Endothelial cell of hepatic sinusoid (primary cell): ENCODE results near the gene FAM83F.

ENCODE experiments used
- in situ Hi-C: cut with HindIII; loops from 2 replicates; pipeline ENCODE4 v1.10.0; 2017; ENCODE audit warnings: low sequenced_read_pairs

Gene FAM83F

GRCh38 chr22:40030758-40031095 lies 36.0 kb downstream of the FAM83F start:
- in situ Hi-C loops: no loop called here

DNA sequence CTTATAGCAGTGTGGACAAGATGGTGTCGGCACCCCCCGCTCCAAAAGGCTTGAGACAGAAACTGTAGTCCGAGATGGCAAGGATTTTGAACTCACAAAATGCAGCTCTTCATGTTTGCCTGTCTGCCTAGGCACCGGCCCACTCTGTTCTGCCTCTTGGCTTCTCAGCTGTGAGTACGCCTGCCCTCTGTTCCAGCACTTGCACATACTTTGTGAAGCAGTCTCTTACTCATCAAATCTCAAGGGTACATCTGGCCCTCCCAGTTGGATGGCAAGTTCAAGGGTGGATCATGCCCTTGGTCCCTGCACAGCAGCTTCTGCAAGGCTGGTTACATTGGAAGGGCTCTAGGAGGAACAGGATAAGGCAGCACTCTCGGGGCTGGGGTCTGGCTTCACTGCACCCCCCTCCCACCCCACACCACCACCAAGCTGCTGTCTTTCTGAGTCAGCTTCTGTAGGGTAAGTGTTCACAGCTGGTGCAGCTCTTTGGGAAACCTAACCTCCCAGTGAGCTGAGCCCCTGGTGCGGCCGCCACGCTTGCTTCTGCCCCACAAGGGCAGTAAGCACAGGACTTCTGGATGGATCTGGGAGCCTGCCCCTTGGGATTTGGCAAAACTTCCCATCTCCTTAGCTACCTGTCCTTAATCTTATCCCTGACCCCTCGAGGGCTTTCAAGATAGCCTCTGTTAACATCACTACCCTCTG lies 37.2 kb downstream of the FAM83F start:
- in situ Hi-C loops: no loop called here

DNA sequence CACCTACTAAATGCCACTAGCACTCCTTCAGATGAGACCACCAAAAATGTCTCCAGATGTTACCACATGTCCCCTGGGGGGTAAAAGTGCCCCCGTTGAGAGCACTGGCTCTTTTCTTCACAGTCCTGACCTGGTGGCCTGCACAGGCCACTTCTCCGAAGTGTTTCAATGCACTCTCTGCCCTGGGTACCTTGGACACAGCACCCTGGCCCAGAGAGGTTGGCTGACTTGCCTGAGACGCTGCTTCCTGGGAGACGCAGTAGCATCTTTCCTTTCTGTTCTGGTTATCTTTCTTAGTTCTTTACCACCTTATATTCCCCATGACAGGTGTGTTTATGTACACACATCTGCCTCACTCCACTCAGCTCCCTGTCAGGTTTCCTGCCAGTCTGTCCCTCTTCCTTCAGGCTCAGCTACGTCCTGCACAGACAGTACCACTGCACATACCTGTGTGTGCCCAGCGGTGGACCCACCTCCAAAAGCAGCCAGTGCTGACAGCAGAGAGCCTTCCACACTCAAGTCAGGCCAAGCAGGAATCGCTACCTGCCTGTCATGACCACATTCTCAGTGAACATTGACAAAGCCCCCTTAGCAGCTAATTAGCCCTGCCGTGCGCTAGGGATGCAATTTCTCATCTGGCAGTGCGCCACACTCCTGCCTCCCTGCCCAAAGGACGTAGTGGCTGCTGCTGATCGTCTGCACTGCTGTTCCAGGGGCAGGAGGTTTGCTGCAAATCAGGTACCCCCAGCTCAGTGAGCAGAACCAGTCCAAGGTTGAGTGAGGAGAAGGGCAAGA lies 39.0 kb downstream of the FAM83F start:
- in situ Hi-C loops: no loop called here

DNA sequence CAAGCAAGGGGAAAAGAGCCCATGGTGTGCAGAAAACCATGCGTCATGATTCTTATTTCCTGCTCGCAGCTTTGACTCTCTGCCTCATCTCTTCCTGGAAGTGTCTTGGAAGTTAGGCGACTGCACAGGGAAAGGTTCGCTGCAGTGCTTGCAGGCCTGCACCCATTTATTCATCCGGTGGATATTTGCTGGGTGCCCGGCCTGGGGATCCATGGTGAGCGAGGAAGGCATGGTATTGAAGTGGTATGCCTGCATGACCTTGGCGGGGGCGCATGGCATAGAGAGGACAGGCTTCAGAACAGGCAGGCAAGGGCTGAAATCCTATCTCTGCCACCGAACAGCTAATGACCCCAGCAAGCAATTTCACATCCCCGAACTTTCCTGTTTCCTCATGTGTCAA lies 40.6 kb downstream of the FAM83F start:
- in situ Hi-C loops: no loop called here

GRCh38 chr22:40036126-40036525 lies 41.4 kb downstream of the FAM83F start:
- in situ Hi-C loops: no loop called here

DNA sequence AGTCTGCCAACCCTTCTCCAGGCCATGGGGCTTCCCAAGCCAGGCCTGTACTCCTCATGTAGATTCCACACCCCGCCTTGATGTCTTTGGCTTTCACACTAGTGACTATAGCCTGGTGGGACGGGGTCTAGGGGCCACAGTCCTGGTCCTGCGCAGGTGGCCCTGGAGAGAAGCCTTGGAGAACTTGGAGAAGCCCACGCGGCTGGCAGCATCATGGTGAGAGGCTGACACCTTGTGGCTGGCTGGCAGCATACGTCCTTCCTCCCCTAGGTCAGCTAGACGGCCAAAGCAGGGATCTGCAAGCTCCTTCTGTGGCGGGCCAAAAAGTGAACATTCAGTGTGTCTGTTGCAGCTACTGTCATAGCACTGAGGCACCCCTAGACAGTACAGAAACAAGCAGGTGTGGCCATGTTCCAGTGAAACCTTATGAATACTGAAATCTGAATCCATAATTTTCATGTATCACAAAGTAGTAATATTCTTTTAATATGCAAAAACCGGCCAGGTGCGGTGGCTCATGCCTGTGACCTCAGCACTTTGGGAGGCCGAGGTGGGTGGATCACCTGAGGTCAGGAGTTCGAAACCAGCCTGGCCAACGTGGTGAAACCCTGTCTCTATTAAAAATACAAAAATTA lies 42.0 kb downstream of the FAM83F start:
- in situ Hi-C loops: no loop called here

- in situ Hi-C loops: no loop called here
Measured at GRCh38 chr22:40037320-40037719, 42.6 kb downstream of the FAM83F start.

- in situ Hi-C loops: no loop called here
Measured at GRCh38 chr22:40039482-40040115, 44.8 kb downstream of the FAM83F start.

GRCh38 chr22:40040927-40041326 lies 46.2 kb downstream of the FAM83F start:
- in situ Hi-C loops: no loop called here

DNA sequence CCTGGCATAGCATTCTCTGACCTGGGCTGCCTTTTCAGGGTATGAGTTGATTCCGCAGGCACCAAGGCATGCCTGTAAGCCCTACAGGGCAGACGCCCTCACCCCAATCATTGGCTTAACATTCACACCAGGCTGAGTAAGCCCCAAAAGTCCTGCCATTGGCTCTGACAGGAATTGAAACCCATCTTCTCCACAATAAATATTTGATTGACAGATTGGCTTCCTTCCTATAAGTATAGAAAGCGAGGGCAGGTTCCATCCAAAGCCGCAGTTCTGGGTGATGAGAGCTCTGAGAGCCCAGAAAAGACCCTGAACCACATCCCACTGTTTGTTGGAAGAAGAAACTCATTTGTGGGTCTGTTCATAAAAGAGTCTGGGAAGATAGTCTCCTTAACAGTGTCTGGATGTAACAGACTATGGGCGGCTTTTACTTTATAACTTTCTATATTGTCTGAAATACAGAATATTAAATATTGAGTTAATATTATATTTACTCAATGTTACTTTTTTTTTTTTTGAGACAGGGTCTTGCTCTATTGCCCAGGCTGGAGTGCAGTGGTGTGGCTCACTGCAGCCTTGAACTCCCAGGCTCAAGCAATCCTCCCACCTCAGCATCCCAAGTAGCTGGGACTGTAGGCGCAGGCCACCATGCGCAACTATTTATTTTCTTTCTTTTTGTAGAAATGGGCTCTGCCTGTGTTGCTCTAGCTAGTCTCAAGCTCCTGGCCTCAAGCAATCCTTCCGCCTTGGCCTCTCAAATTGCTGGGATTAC lies 46.8 kb downstream of the FAM83F start:
- in situ Hi-C loops: no loop called here

DNA sequence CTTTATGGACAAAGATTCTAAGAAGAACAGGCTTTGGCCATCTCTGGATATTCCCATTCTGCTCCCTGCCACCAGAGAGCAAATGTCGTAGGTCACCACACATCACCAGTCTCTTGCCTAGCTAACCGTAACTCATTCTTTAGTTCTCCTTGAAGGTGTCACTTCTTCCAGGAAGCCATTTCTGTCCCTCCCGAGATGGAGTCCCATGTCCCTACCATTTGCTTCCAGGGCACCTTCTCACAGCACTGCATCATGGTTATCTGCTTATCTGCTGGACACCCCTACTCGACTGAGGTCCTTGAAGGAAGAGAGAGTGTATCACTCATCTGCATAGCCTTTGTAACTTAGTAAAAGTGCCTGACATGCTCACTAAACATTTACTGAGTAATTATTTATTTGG lies 47.6 kb downstream of the FAM83F start:
- in situ Hi-C loops: no loop called here

DNA sequence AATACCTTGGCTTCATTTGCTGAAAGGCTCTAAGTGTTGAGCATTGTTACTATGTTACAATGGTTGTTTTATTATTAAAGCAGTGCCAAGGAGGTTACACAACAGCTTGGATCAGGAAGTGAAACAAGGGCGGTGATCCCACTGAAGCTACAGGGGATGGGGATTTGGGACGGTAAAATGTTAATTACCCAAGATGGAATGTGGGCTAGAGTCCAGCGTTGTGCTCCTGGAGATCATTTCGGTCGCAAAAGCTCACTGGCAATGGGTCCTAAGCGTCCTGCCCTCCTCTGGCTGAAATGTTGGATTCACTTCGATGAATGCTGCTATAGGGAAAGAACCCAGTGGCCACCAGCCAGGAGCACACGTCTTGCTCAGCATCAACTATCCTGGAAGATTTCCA lies 48.3 kb downstream of the FAM83F start:
- in situ Hi-C loops: no loop called here

DNA sequence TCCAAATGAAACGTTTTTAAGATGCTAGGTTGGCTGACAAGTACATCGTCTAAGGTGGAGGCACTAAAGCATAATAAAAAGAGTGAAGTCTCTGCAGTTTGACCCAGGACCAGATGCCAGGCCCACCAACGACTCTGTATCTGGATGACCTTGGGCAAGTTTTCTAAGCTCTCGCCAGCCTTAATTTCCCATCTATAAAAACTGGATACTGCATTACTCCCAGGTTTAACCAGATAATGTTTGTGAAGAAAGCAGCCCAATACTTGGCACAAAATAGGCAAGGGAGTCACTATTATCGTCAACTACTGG lies 49.0 kb downstream of the FAM83F start:
- in situ Hi-C loops: no loop called here

GRCh38 chr22:40044102-40044869 lies 49.5 kb downstream of the FAM83F start:
- in situ Hi-C loops: no loop called here

DNA sequence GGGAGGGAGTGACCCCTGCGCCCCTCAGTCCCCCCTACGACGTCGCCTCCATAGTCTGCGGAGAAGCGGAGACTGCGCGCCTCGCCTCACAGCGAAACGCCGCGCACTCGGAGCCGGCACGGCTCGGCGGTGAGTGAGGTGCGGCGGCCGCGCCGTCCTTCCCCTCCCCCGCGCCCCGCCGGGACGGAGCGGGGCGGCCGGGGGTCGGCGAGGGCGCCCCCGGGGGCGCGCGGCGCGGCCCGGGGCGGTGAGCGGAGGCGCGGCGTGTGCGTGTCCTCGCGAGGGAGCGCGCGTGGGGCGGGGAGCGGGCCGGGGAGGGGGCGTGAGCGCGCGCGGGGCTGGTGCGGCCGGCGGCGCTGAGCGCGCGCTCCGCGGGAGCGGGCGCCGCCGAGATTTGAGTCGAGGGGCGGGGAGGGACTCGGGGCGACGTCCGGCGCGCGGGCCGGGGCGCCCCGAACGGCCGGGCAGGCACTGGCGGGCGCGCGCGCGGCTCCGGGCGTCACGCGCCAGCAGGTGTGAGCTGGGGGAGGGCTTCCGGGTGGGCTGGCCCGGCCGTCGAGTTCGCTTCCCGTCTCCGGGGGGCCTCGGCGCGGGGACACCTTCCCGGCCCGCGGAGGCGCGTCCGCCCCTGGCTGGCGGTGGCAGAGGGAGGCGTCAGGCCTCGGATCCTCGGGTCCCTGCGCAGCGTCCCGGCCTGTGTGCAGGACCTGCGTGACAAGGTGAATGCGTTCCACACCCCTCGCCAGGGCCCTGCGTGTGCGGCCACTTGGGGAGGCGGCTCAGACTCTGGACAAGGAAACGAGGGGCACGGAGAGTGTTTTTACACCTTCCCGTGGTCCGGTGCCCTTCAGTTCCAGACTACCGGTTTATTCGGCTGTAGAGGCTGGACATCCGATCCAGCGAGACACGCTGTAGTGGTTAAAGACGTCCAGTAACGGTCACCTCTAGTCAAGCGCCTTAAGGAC lies 50.4 kb downstream of the FAM83F start:
- in situ Hi-C loops: no loop called here

DNA sequence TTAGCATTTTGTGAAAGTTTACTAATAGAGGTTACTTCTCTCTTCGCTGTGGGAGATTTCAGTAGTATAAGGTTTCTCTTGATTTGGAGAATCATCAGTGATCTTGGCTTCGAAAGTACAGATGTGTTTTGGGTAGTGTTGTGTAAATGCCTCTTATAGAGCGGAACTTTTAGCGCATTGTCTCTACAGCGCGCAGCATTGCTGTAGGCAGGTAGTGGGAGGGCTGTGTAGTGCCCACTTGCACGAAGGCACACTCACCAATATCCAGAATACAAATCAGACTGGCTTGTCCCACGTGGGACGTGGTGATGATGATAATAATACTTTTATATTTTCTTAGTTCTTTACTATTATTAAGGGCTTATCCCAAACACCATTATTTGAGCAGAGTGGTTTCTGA lies 51.4 kb downstream of the FAM83F start:
- in situ Hi-C loops: no loop called here

GRCh38 chr22:40050258-40050657 lies 55.5 kb downstream of the FAM83F start:
- in situ Hi-C loops: no loop called here

DNA sequence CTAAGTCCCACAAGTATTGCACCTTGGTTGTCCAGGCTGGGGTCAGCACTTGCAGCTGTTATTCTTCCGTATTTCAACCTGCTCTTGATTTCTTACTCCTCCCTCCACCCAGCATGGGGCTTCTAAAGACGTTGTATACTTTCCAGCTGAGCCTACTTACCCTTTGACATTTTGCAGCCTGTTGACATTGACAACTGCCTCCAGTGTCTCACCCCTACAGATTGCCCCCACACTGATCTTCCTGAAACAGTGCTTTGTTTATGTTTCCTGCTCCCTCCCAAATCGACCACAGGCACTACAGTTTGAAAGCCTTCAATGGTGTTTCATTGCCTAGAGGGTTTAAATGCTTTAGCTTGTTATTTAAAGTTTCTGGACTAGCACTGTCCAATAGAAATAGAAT lies 56.6 kb downstream of the FAM83F start:
- in situ Hi-C loops: no loop called here

GRCh38 chr22:40053460-40053859 lies 58.7 kb downstream of the FAM83F start:
- in situ Hi-C loops: no loop called here
